Measurements from ENCODE around the gene GSTP1.

GSTP1 gene

GRCh38 chr11:67607507-67607906 is 23.9 kb downstream of the GSTP1 start:
- Histone ChIP-seq H3K9ac (ENCODE audit: insufficient read length) (peak overlapping the region; percentile 89), H3K9me3 (ENCODE audit: low read depth, low read length) (no peaks in the 10 kb centered on the region), H3K36me3 (ENCODE audit: insufficient read depth, low read length) (peaks cover 31% of the 10 kb centered on the region; the same call in 1 of the 2 replicates), H3K27ac (no peak overlapping the region), H3K4me3 (peak overlapping the region; percentile 93)
- DNase-seq (ENCODE audit: low read depth, low spot score) = no peak
- no peak for TF ChIP-seq FOXP2 (optimal IDR thresholded peaks at IDR 0.05; ENCODE audit: control extremely low read depth, extremely low read length, insufficient read depth)
- TF ChIP-seq POLR2AphosphoS5 (IDR thresholded peaks at IDR 0.05; ENCODE audit: borderline replicate concordance, low read depth, low read length) = no peak
- TF ChIP-seq EZH2 (IDR thresholded peaks at IDR 0.05) = no peak

- Histone ChIP-seq H3K4me3 (no peak overlapping the region), H3K27ac (no peak overlapping the region), H3K9ac (ENCODE audit: insufficient read length) (no peak overlapping the region), H3K9me3 (ENCODE audit: low read depth, low read length) (no peaks in the 10 kb centered on the region), H3K36me3 (ENCODE audit: insufficient read depth, low read length) (peaks cover 31% of the 10 kb centered on the region; the same call in 1 of the 2 replicates)
- TF ChIP-seq FOXP2 (optimal IDR thresholded peaks at IDR 0.05; ENCODE audit: control extremely low read depth, extremely low read length, insufficient read depth) = no peak
- TF ChIP-seq EZH2 (IDR thresholded peaks at IDR 0.05) = no peak
- no peak for DNase-seq (ENCODE audit: low read depth, low spot score)
Observed at GRCh38 chr11:67608486-67608885, 24.9 kb downstream of the GSTP1 start.

GRCh38 chr11:67609316-67609715 is 25.7 kb downstream of the GSTP1 start:
- no peak for DNase-seq (ENCODE audit: low read depth, low spot score)
- H3K9me3 ChIP-seq (ENCODE audit: low read depth, low read length) = no peaks in the 10 kb centered on the region
- TF ChIP-seq FOXP2 (optimal IDR thresholded peaks at IDR 0.05; ENCODE audit: control extremely low read depth, extremely low read length, insufficient read depth) (no peak), POLR2AphosphoS5 (IDR thresholded peaks at IDR 0.05; ENCODE audit: borderline replicate concordance, low read depth, low read length) (no peak), EZH2 (IDR thresholded peaks at IDR 0.05) (no peak)
- no peak overlapping the region for H3K27ac ChIP-seq
- peaks cover 31% of the 10 kb centered on the region; the same call in 1 of the 2 replicates for H3K36me3 ChIP-seq (ENCODE audit: insufficient read depth, low read length)
- no peak overlapping the region for H3K4me3 ChIP-seq
- no peak overlapping the region for H3K9ac ChIP-seq (ENCODE audit: insufficient read length)

- Histone ChIP-seq H3K9me3 (ENCODE audit: low read depth, low read length) (no peaks in the 10 kb centered on the region), H3K36me3 (ENCODE audit: insufficient read depth, low read length) (peaks cover 31% of the 10 kb centered on the region; the same call in 1 of the 2 replicates)
- TF ChIP-seq POLR2AphosphoS5 (IDR thresholded peaks at IDR 0.05; ENCODE audit: borderline replicate concordance, low read depth, low read length) = no peak
- TF ChIP-seq FOXP2 (optimal IDR thresholded peaks at IDR 0.05; ENCODE audit: control extremely low read depth, extremely low read length, insufficient read depth) = no peak
- TF ChIP-seq EZH2 (IDR thresholded peaks at IDR 0.05) = no peak
Observed at GRCh38 chr11:67610302-67610868, 26.8 kb downstream of the GSTP1 start.

GRCh38 chr11:67611165-67611564 is 27.6 kb downstream of the GSTP1 start:
- no peak overlapping the region for H3K27ac ChIP-seq
- no peaks in the 10 kb centered on the region for H3K9me3 ChIP-seq (ENCODE audit: low read depth, low read length)
- H3K4me3 ChIP-seq = no peak overlapping the region
- no peak overlapping the region for H3K9ac ChIP-seq (ENCODE audit: insufficient read length)
- TF ChIP-seq POLR2AphosphoS5 (IDR thresholded peaks at IDR 0.05; ENCODE audit: borderline replicate concordance, low read depth, low read length) = no peak
- no peak for TF ChIP-seq FOXP2 (optimal IDR thresholded peaks at IDR 0.05; ENCODE audit: control extremely low read depth, extremely low read length, insufficient read depth)
- TF ChIP-seq EZH2 (IDR thresholded peaks at IDR 0.05) = no peak
- no peak for DNase-seq (ENCODE audit: low read depth, low spot score)
- H3K36me3 ChIP-seq (ENCODE audit: insufficient read depth, low read length) = peaks cover 31% of the 10 kb centered on the region; the same call in 1 of the 2 replicates

More at GRCh38 chr11:67610302-67610868, 26.8 kb downstream of the GSTP1 start:
- no peak overlapping the region for H3K27ac ChIP-seq
- H3K9ac ChIP-seq (ENCODE audit: insufficient read length) = no peak overlapping the region
- DNase-seq (ENCODE audit: low read depth, low spot score) = no peak
- no peak overlapping the region for H3K4me3 ChIP-seq

- H3K9ac ChIP-seq (ENCODE audit: insufficient read length) = no peak overlapping the region
- DNase-seq (ENCODE audit: low read depth, low spot score) = no peak
- peaks cover 31% of the 10 kb centered on the region; the same call in 1 of the 2 replicates for H3K36me3 ChIP-seq (ENCODE audit: insufficient read depth, low read length)
- TF ChIP-seq FOXP2 (optimal IDR thresholded peaks at IDR 0.05; ENCODE audit: control extremely low read depth, extremely low read length, insufficient read depth) (no peak), EZH2 (IDR thresholded peaks at IDR 0.05) (no peak)
- no peak overlapping the region for H3K27ac ChIP-seq
- no peak overlapping the region for H3K4me3 ChIP-seq
- no peaks in the 10 kb centered on the region for H3K9me3 ChIP-seq (ENCODE audit: low read depth, low read length)
Observed at GRCh38 chr11:67611704-67612587, 28.3 kb downstream of the GSTP1 start.

GRCh38 chr11:67612751-67613150 is 29.1 kb downstream of the GSTP1 start:
- TF ChIP-seq FOXP2 (optimal IDR thresholded peaks at IDR 0.05; ENCODE audit: control extremely low read depth, extremely low read length, insufficient read depth) = no peak
- TF ChIP-seq EZH2 (IDR thresholded peaks at IDR 0.05) = no peak
- no peak for TF ChIP-seq POLR2AphosphoS5 (IDR thresholded peaks at IDR 0.05; ENCODE audit: borderline replicate concordance, low read depth, low read length)
- H3K4me3 ChIP-seq = no peak overlapping the region
- H3K27ac ChIP-seq = no peak overlapping the region
- no peak for DNase-seq (ENCODE audit: low read depth, low spot score)
- H3K9ac ChIP-seq (ENCODE audit: insufficient read length) = no peak overlapping the region
- peaks cover 31% of the 10 kb centered on the region; the same call in 1 of the 2 replicates for H3K36me3 ChIP-seq (ENCODE audit: insufficient read depth, low read length)
- no peaks in the 10 kb centered on the region for H3K9me3 ChIP-seq (ENCODE audit: low read depth, low read length)

- no peak for TF ChIP-seq POLR2AphosphoS5 (IDR thresholded peaks at IDR 0.05; ENCODE audit: borderline replicate concordance, low read depth, low read length)
- TF ChIP-seq FOXP2 (optimal IDR thresholded peaks at IDR 0.05; ENCODE audit: control extremely low read depth, extremely low read length, insufficient read depth) = no peak
- no peak for TF ChIP-seq EZH2 (IDR thresholded peaks at IDR 0.05)
- DNase-seq (ENCODE audit: low read depth, low spot score) = no peak
- Histone ChIP-seq H3K27ac (0 out of 2 replicates have a peak overlapping the region, but pooled peaks have one; percentile 31), H3K4me3 (peak overlapping the region; percentile 73), H3K9me3 (ENCODE audit: low read depth, low read length) (no peaks in the 10 kb centered on the region), H3K36me3 (ENCODE audit: insufficient read depth, low read length) (peaks cover 31% of the 10 kb centered on the region; the same call in 1 of the 2 replicates), H3K9ac (ENCODE audit: insufficient read length) (no peak overlapping the region)
Observed at GRCh38 chr11:67613313-67613959, 29.8 kb downstream of the GSTP1 start.
